Astrocyte of the cerebellum (primary cell): Measurements from ENCODE around the gene EIF3B.
A peak's percentile ranks its signal among the peaks of the same experiment; 100 is the strongest.

Source experiments
- DNase-seq: peaks from one replicate; pipeline ENCODE4 v3.0.0-alpha.2; 2011; ENCODE audit warnings: low read depth
- H3K4me3 ChIP-seq: 2 replicates; pipeline ENCODE4 v1.5.1; 2011; ENCODE audit warnings: mild to moderate bottlenecking, low read depth, low read length, moderate library complexity
- CTCF ChIP-seq: IDR thresholded peaks from 2 replicates; pipeline ENCODE4 v1.5.1; 2012; ENCODE audit warnings: low read length, low read depth, moderate library complexity, mild to moderate bottlenecking; ENCODE audit errors: missing control alignments
- in situ Hi-C: cut with HindIII; loops from 2 replicates; pipeline ENCODE4 v1.10.0; 2017; ENCODE audit warnings: low sequenced_read_pairs

EIF3B gene

GRCh38 chr7:2402687-2403013 lies 48.0 kb downstream of the EIF3B start:
- no peak for DNase-seq
- no peak for TF ChIP-seq CTCF
- in situ Hi-C loops: no loop called here
- H3K4me3 ChIP-seq: peak overlapping the region; percentile 57

- peak; percentile 80 for DNase-seq
- in situ Hi-C loops: no loop called here
- TF ChIP-seq CTCF: no peak
- H3K4me3 ChIP-seq: peak within 1 kb of the TSS; percentile 79
Observed at GRCh38 chr7:2403014-2403717, 48.5 kb downstream of the EIF3B start, which contains the start of gene CHST12. CHST12 (plus strand) TSS chr7:2403611; CDS start chr7:2432640, 29,029 bp downstream.

- in situ Hi-C loops: no loop called here
- TF ChIP-seq CTCF: peak; percentile 23
- peak overlapping the region; percentile 79 for H3K4me3 ChIP-seq
- DNase-seq: no peak
Observed at GRCh38 chr7:2403718-2404648, 49.4 kb downstream of the EIF3B start.

GRCh38 chr7:2404714-2405119 lies 50.1 kb downstream of the EIF3B start:
- in situ Hi-C loops: no loop called here
- H3K4me3 ChIP-seq: peak overlapping the region; percentile 79
- TF ChIP-seq CTCF: no peak
- DNase-seq: no peak

GRCh38 chr7:2405201-2405600 lies 50.6 kb downstream of the EIF3B start:
- in situ Hi-C loops: no loop called here
- no peak overlapping the region for H3K4me3 ChIP-seq
- no peak for TF ChIP-seq CTCF
- DNase-seq: no peak

GRCh38 chr7:2405601-2406345 lies 51.1 kb downstream of the EIF3B start:
- DNase-seq: no peak
- in situ Hi-C loops: no loop called here
- H3K4me3 ChIP-seq: no peak overlapping the region
- TF ChIP-seq CTCF: no peak
